Ecto neural progenitor cell (in vitro differentiated cells): ENCODE data around the gene PPP2R2C.
A peak's percentile ranks its signal among the peaks of the same experiment; 100 is the strongest.

Experiments
- DNase-seq: peaks from one replicate; pipeline ENCODE4 v3.0.0-alpha.2; 2018; ENCODE audit warnings: low spot score

PPP2R2C gene

GRCh38 chr4:6381571-6382123, 90.8 kb downstream of the PPP2R2C start:
- no peak for DNase-seq

GRCh38 chr4:6380746-6381410, 91.5 kb downstream of the PPP2R2C start:
- DNase-seq = no peak

- no peak for DNase-seq
These were observed 92.4 kb downstream of the PPP2R2C start for GRCh38 chr4:6379767-6380745.

- DNase-seq = no peak
These were observed 93.6 kb downstream of the PPP2R2C start for GRCh38 chr4:6378493-6379445.

- peak; percentile 78 for DNase-seq
These were observed 94.6 kb downstream of the PPP2R2C start for GRCh38 chr4:6377626-6378492.

- DNase-seq = no peak
These were observed 96.7 kb downstream of the PPP2R2C start for GRCh38 chr4:6375620-6376295.

GRCh38 chr4:6374575-6374974, 97.8 kb downstream of the PPP2R2C start:
- DNase-seq = no peak

GRCh38 chr4:6373541-6374410, 98.6 kb downstream of the PPP2R2C start:
- no peak for DNase-seq

- DNase-seq = no peak
These were observed 99.5 kb downstream of the PPP2R2C start for GRCh38 chr4:6372649-6373525.

GRCh38 chr4:6371812-6372211, 100.6 kb downstream of the PPP2R2C start:
- no peak for DNase-seq

- no peak for DNase-seq
These were observed 101.1 kb downstream of the PPP2R2C start for GRCh38 chr4:6371271-6371670.

- DNase-seq = no peak
These were observed 102.3 kb downstream of the PPP2R2C start for GRCh38 chr4:6369924-6370645.

- no peak for DNase-seq
These were observed 102.9 kb downstream of the PPP2R2C start for GRCh38 chr4:6369511-6369910.

GRCh38 chr4:6369035-6369434, 103.4 kb downstream of the PPP2R2C start:
- DNase-seq = no peak

- no peak for DNase-seq
These were observed 103.8 kb downstream of the PPP2R2C start for GRCh38 chr4:6368601-6369000.

- no peak for DNase-seq
These were observed 104.3 kb downstream of the PPP2R2C start for GRCh38 chr4:6368096-6368495.

GRCh38 chr4:6367371-6367851, 105.0 kb downstream of the PPP2R2C start:
- DNase-seq = no peak
